Cardiac septum (tissue), 1 donor: Measurements from ENCODE around the gene SLC4A1. TPM values are rescaled to one million over a fixed set of nuclear protein-coding genes. Genes with fewer than 3 reads are reported as not detected.
A peak's percentile ranks its signal among the peaks of the same experiment; 100 is the strongest.

Experiments used
- DNase-seq: peaks from one replicate; pipeline ENCODE4 v3.0.0-alpha.2; 2020; ENCODE audit warnings: low spot score
- intact Hi-C: fragments of 100-400 bp; cut with DNase I; formaldehyde crosslinking; loops from one replicate; pipeline ENCODE4 v1.14.0; 2022
- long read RNA-seq: library from polyadenylated mRNA; unstranded; transcript quantifications from one replicate; pipeline ENCODE4 v2.0.0, GENCODE V29; 2021
- total RNA-seq: library from RNA; stranded (reverse); fragmentation: NEBNext Ultra II Directional; extraction: Animal tissue kit (Norgen Biotek cat#: 25700); gene quantifications from one replicate; pipeline ENCODE4 v1.2.1, GENCODE V29; 2021
- donor health status: DM: no; HTN: no; CAD: no.

Gene SLC4A1
- total RNA-seq = 4.0 TPM
- long read RNA-seq, partial matches to known transcripts = 2 of 3 reads
- long read RNA-seq, other reads (novel, unspliced or antisense) = 1 of 3 reads

DNA sequence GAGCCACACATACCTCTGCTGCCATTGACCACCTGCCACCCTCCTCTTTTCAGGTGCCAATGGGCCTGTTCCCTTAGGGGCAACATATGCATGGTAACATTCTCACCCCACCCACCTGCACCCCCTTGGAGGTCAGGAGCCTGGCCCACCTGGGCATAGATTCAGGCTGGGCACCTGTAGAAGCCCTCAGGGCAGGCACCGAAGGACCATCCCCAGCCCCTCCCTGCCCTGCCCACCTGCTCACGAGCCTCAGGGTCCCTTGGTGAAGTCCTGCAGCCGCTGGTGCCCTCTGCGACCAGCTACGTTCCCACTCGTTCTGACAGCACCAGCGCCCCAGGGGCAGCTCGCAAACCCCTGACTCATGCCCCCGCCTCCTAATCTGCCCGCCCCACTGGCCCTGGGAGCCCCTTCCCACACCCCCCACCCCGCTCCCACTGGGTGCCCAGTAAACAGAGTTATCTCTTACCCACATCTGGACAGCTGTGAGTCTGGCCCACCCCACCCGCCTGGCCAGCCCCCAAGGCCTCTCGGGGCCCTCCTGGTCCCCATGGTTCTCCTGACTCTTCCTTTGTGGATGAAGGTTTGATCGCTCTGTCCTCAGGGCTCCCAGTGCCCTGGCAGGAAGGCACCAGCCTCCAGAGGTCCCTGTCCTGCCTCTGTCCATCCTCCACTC, at the start of gene SLC4A1:
Gene SLC4A1 (minus strand): TSS at position 318 of the 673 bp plus-strand sequence. CDS start 5,269 bp downstream, outside the sequence.
- intact Hi-C loops = no loop called here
- no peak for DNase-seq

DNA sequence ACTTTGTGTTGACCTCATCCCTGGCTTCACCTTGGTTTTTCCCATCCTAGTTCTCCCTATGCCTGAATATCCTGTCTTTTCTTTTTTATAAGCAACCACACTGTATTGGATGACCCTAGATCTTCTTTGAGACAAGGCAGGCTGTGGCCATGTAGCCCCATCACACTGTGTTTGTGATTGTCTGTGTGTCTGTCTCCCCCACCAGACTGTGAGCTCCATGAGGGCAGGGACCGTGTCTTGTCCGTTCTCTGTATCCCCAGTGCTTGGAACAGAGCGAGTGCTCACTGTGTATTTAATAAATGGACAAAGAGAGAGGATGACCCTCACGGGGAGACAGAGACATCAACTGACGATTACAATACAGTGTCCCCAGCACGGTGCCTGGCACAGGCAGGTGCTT, 49.6 kb upstream of the SLC4A1 start:
- no peak for DNase-seq
- intact Hi-C loops = no loop called here

- no peak for DNase-seq
- intact Hi-C loops = no loop called here
Measured at GRCh38 chr17:44315760-44316731, 48.1 kb upstream of the SLC4A1 start.

DNA sequence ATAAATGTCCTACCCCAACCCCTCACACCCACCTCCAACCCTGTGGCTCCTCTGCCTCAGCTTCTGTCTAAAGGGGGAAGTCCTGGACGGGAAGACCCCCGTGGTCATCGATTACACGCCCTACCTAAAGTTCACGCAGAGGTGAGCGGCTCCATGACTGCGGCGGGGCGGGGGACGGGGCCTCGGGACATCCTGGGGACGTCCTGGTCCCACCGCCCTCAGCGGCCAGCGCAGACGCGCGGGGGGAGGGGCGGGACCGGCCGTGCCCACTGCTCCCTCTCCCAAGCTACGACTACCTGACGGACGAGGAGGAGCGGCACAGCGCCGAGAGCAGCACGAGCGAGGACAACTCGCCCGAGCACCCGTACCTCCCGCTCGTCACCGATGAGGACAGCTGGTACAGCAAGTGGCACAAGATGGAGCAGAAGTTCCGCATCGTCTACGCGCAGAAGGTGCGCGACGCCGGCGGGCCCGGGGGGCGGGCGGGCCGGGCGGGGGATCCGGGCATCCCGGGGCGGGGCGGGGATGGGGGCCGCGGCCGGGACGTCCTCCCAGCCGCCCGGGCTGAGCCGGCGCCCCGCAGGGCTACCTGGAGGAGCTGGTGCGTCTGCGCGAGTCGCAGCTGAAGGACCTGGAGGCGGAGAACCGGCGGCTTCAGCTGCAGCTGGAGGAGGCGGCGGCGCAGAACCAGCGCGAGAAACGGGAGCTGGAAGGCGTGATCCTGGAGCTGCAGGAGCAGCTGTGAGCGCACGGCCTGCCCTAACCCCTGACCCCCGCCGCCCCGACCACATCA, 47.1 kb upstream of the SLC4A1 start:
- DNase-seq = no peak
- intact Hi-C loops = no loop called here

DNA sequence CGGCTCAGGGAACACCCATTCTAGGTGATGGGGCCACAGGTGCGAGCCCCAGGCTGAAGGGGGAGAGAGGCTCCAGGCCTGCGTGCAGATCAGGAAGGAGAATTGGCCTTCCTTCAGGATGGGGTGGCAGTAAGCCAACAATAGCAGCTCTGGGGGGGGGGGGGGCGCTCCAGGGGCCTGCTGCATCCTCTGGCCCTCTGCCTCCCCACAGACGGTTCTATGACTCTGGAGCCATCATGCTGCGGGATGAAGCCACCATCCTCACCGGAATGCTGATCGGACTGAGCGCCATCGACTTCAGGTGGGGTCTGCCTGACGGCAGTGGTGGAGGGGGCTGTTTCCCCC, 46.6 kb upstream of the SLC4A1 start:
- intact Hi-C loops = no loop called here
- DNase-seq = no peak

DNA sequence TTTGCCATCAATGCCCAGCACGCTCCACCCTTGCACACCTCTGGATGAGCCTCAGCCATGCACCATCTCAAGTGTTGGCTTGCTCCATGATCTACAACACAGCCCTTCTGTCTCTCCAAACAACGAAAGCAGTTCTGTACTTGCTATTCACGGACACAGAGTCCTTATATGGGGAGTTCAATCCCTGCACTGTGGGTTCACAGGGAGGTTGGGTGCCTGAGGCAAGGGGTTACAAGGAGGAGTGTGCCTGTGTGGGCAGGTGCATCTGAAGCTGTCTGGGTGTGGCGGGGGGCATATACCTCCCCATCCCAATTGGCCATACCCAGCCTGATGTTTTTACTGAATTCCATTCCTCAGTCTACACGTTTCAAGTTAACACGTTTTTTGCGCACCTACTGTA, 46.1 kb upstream of the SLC4A1 start:
- intact Hi-C loops = no loop called here
- DNase-seq = no peak

DNA sequence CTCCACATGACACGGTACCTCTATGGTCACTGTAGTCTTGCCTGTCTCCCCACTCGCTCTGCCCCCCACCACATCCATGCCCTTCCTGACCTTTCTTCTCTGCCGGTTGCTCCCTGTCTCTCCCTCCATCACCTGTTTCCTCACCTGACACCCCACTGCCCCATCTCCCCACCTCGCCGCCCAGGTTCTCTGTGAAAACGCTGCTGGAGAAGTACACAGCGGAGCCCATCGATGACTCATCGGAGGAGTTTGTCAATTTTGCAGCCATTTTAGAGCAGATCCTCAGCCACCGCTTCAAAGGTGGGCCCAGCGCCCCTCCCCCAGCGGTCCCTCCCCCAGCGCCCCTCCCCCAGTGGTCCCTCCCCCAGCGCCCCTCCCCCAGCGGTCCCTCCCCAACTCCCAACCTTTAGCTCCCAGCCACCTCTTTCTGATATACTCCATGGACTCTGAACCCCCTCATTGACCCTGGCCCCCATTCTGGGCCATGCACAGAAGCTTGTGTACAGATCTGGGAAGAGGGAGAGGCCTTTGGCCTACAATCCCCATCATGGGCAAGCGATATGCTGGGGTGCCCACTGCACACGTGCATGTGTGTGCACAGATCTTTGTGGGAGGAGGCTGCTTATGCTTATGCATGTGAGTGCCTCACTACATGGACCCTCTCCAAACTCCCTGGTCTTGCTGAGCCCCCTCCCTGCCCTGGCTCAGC, 44.6 kb upstream of the SLC4A1 start:
- intact Hi-C loops = no loop called here
- no peak for DNase-seq

DNA sequence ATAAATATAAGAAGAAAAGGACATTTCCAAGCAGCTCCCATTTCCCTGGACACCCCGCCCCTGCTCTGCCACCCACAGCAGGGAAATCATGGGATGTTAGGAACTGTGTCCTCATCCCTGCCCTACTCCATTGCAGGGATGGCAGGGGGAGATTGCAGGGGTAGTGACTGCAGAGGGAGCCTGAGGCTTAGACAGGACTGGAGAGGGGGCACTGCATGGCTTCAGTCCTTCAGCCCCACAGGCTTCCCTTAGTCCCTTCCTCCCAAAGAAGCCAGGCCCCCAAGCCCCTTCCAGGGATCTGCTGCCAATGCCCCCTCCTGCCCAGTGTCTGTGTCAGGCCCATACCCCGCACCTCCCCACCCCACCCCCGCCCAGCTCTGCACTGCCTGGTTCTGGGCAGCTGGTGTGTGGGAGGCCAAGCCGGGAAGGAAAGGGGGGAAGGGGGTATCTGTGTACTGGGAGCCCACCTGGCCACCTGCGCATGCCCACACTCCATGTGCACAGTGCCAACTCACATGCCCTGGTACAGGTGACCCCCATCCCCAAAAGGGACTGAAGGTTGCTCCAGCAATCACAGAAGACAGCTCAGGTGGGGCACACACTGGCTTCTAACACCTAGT, 43.7 kb upstream of the SLC4A1 start:
- intact Hi-C loops = no loop called here
- no peak for DNase-seq

- intact Hi-C loops = no loop called here
- DNase-seq = no peak
Measured at GRCh38 chr17:44310609-44311376, 42.9 kb upstream of the SLC4A1 start.

DNA sequence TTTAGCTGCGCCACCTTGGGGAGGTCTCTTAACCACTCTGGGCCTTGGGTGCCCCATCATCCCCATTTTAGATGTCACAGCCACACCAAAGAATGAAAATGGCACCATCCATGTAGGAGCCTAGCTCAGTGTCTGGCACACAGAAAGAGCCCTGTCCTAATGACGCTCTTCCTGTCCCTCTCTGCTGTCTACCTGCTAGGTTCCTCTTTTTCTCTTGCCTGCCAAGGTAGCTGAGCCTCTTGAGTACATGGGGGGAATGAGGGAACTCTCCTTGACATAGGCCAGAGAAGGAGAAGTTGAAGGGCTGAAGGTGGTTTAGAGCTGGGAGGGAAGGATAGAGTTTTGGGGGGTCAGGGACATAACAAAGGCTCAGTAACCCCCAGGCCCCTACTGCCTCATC, 42.3 kb upstream of the SLC4A1 start:
- intact Hi-C loops = no loop called here
- no peak for DNase-seq

DNA sequence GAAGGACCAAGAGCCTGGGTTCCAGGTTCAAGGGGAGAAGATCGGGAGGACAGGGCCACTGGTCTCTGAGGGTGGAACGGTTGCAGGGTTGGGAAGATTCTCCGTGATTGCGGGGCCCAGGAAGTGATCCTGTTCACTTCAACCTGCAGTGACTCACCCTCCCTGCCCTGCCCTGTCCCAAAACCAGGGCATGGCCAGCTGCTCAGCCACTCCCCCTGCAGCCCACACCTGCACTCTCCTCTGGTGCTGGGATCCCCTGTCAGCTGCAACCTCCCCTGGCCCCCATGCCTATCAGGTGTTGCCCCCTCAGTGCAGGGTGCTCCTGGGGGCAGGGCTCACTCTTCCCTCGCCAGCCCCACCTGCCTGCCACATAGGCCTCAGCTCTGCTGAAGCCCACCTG, 41.5 kb upstream of the SLC4A1 start:
- no peak for DNase-seq
- intact Hi-C loops = no loop called here

DNA sequence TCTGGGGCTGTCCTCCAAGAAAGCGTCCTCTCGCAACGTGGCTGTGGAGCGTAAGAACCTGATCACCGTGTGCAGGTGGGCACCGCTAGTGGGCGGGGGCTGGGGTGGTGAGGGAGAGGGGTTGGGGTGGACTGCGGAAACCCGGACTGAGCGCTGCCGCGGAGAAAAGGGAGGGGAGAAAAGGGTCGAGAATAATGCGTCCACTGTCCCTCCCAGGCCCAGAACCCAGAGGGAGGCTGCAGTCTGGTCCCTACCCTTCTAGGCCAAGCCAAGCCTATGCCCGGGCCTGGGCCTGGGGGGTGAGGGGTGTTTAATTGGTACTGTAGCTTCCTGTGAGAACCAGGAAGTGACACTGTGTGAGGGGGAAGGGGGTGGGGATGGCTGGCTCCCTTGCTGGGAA, 40.9 kb upstream of the SLC4A1 start:
- intact Hi-C loops = no loop called here
- no peak for DNase-seq

DNA sequence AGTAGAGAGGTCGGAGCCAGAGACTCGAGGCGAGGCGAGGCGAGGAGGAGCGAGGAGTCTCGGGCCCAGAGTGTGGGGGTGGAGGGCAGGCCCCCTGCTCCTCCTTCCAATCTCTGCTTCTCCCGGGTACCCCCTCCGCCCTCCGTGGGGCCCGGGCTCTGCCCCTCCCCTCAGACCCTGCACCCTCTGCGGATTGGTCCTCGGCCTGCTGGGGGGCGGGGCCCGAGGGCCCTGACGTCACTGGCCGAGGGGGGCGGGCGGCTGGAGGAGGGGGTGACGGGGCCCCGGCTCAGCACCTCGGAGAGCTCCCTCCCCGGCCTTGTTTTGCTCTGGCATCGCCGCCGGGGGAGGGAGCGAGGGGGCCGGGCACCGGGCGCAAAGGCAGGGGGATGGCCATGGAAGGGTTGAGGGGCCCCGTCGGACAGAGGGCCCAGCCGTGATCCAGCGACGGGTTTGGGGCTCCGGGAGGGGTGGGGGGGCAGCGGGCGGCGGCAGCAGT, 40.4 kb upstream of the SLC4A1 start, which contains the start of gene RUNDC3A:
Gene RUNDC3A (plus strand): TSS at position 282 of the 499 bp plus-strand sequence. CDS start 232 bp downstream, outside the sequence.
- peak; percentile 93 for DNase-seq
- intact Hi-C loops = no loop called here

DNA sequence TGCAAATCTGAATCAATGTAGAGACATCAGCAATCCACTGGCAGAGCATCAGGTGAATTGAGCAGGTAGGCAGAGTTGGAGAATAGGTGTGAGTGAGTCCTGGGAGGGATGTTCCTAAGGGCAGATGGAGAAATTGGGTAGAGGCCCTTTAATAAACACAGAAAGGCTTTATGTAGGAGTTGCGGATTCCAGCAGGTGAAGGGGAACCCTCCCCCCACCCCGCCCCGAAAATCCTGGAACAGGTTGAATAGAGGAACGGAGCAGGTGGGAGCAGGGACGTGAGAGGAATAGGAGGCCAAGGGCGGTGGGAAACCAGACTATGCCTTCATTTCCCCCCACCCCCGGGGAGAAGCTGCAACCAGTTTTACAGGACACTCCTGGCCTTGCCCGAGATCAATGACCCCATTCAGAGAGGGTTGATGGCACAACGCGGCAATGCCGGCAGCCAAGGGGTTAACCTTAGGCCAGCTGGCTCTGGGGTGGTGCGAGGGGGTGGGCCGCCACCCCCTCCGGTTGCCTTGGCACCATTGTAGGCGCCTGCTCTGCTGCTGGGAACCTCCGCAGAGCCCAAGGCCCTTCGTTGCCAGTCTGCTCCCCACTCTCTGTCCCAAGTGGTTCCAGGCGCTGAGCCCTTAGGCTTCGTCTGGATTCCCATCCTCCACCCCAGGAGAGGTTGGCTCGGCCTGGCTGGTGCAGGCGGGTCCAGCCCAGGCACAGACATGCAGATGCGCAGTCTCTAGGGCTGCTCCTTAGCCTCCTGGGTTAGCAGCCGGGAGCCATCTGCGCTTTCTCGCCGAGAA, 39.7 kb upstream of the SLC4A1 start:
- intact Hi-C loops = no loop called here
- no peak for DNase-seq

- intact Hi-C loops = no loop called here
- DNase-seq = no peak
Measured at GRCh38 chr17:44304651-44305050, 36.7 kb upstream of the SLC4A1 start.

DNA sequence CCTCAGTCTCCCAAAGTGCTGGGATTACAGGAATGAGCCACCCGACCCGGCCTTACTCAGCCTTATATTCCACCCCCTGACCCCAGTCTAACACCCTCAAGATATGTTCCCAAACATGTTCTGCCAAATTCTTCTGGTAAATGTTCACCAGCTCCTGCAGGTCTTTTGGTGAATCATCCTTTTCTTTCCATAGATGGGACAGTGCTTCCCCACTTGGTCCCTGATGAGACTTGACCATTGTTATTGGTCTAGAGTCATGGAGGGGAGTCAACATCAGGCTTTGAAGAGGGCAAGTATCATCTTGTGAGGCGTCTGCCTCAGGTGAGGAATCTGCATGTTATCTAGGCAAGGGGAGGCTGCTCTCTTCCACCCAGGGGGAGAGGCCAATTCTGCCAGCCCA, 30.0 kb upstream of the SLC4A1 start:
- DNase-seq = no peak
- intact Hi-C loops = no loop called here

- intact Hi-C loops = no loop called here
Measured at GRCh38 chr17:44293509-44294226, 25.7 kb upstream of the SLC4A1 start.

More at GRCh38 chr17:44293509-44294226, 25.7 kb upstream of the SLC4A1 start:
- DNase-seq = no peak
